ENCODE results near the gene PLEKHA1. TPM values are rescaled to one million over a fixed set of nuclear protein-coding genes. Genes with fewer than 3 reads are reported as not detected.

The PLEKHA1 gene
- total RNA-seq, 1 donor from 2014 or later, result 40.2 TPM

- peak; percentile 55 for DNase-seq
Measured at GRCh38 chr10:122462533-122463465, 88.3 kb downstream of the PLEKHA1 start.

GRCh38 chr10:122463466-122464249 is 89.2 kb downstream of the PLEKHA1 start:
- DNase-seq, result no peak

GRCh38 chr10:122464250-122464510 is 89.7 kb downstream of the PLEKHA1 start:
- no peak for DNase-seq

GRCh38 chr10:122464586-122464985 is 90.1 kb downstream of the PLEKHA1 start:
- no peak for DNase-seq

GRCh38 chr10:122465401-122466040 is 91.0 kb downstream of the PLEKHA1 start:
- no peak for DNase-seq

GRCh38 chr10:122466951-122467381 is 92.5 kb downstream of the PLEKHA1 start:
- DNase-seq, result no peak

GRCh38 chr10:122467701-122468100 is 93.2 kb downstream of the PLEKHA1 start:
- DNase-seq, result no peak

- no peak for DNase-seq
Measured at GRCh38 chr10:122468307-122468925, 93.9 kb downstream of the PLEKHA1 start.

- no peak for DNase-seq
Measured at GRCh38 chr10:122468926-122469781, 94.6 kb downstream of the PLEKHA1 start.

- DNase-seq, result no peak
Measured at GRCh38 chr10:122469848-122470247, 95.3 kb downstream of the PLEKHA1 start.

GRCh38 chr10:122471531-122472177 is 97.1 kb downstream of the PLEKHA1 start:
- DNase-seq, result no peak

- no peak for DNase-seq
Measured at GRCh38 chr10:122473116-122473515, 98.6 kb downstream of the PLEKHA1 start.

- peak; percentile 25 for DNase-seq
Measured at GRCh38 chr10:122474131-122474818, 99.8 kb downstream of the PLEKHA1 start.

GRCh38 chr10:122475100-122475499 is 100.6 kb downstream of the PLEKHA1 start:
- DNase-seq, result no peak

GRCh38 chr10:122475591-122476332 is 101.3 kb downstream of the PLEKHA1 start:
- DNase-seq, result no peak

- DNase-seq, result no peak
Measured at GRCh38 chr10:122476333-122476695, 101.8 kb downstream of the PLEKHA1 start.

GRCh38 chr10:122477436-122477835 is 102.9 kb downstream of the PLEKHA1 start:
- DNase-seq, result no peak

GRCh38 chr10:122478971-122479370 is 104.5 kb downstream of the PLEKHA1 start:
- DNase-seq, result no peak

- DNase-seq, result no peak
Measured at GRCh38 chr10:122480146-122480833, 105.8 kb downstream of the PLEKHA1 start.
